Measurements from ENCODE around the gene UBE2H. TPM values are rescaled to one million over a fixed set of nuclear protein-coding genes. Genes with fewer than 3 reads are reported as not detected.

The UBE2H gene
- total and polyA plus RNA-seq, 10 donors = 13.5 to 98.0 (median 65.5) TPM

DNA sequence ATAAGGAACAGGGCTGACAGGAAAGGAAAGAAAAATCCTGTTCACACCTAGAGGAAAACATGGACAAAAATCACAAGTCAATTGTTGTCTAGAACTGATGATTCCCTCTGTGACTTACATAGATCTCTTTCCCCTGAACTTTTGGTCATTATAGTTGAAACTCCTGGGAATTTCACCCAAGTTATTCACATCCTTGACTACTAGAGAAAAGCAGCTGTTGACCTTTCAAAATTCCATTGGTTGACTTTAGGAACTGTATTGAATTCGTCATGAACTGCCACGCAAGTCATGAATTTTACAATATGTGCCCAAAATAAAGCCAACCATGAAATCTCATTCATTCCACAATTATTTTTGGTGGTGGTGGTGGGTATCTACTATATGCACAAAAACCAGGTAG lies 104.3 kb downstream of the UBE2H start:
- no peaks in the 10 kb centered on the region for H3K27me3 ChIP-seq (replicated peaks in 1 of 7)
- WGBS, 5 donors = 91 to 98% (median 92%) methylated on average over 2 of the region's 2 CpGs
- H3K4me3 ChIP-seq = no peak overlapping the region
- H3K4me1 ChIP-seq = peaks cover 4 to 76% (median 44%) of the 10 kb centered on the region in 6 donors
- no peaks in the 10 kb centered on the region for H3K9me3 ChIP-seq
- DNase-seq = no peak
- H3K36me3 ChIP-seq = peaks cover 0 to 4% (median 0%) of the 10 kb centered on the region in 6 donors
- H3K27ac ChIP-seq = no peak overlapping the region
- intact Hi-C loops (cut with DNase I; ENCODE audit: low total_unique reads) = no loop called here
- TF ChIP-seq POLR2A (IDR thresholded peaks at IDR 0.05) (no peak), POLR2AphosphoS5 (IDR thresholded peaks at IDR 0.05) (no peak)
- TF ChIP-seq, protein P1, sequence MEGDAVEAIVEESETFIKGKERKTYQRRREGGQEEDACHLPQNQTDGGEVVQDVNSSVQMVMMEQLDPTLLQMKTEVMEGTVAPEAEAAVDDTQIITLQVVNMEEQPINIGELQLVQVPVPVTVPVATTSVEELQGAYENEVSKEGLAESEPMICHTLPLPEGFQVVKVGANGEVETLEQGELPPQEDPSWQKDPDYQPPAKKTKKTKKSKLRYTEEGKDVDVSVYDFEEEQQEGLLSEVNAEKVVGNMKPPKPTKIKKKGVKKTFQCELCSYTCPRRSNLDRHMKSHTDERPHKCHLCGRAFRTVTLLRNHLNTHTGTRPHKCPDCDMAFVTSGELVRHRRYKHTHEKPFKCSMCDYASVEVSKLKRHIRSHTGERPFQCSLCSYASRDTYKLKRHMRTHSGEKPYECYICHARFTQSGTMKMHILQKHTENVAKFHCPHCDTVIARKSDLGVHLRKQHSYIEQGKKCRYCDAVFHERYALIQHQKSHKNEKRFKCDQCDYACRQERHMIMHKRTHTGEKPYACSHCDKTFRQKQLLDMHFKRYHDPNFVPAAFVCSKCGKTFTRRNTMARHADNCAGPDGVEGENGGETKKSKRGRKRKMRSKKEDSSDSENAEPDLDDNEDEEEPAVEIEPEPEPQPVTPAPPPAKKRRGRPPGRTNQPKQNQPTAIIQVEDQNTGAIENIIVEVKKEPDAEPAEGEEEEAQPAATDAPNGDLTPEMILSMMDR (IDR thresholded peaks at IDR 0.05 in 8 of 11, conservative IDR thresholded peaks at IDR 0.05 in 3 of 11) = no peak

DNA sequence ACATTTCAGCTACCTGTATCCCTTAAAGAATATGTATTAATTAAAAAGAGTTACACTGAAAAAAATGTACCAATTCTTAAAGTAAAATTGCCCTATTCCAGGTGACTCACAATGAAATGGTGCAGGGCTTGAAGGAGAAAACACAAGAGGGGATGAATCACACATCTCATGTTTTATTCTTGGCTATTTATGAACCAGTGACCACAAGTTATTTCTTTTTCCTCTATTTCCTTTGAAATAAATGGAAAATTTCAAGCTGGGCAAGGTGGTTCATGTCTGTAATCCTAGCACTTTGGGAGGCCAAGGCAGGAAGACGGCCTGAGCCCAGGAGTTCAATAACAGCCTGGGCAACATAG lies 106.8 kb downstream of the UBE2H start:
- WGBS, 5 donors = 89 to 100% (median 100%) methylated on average over 1 of the region's 1 CpG
- peaks cover 4 to 87% (median 51%) of the 10 kb centered on the region in 6 donors for H3K4me1 ChIP-seq

DNA sequence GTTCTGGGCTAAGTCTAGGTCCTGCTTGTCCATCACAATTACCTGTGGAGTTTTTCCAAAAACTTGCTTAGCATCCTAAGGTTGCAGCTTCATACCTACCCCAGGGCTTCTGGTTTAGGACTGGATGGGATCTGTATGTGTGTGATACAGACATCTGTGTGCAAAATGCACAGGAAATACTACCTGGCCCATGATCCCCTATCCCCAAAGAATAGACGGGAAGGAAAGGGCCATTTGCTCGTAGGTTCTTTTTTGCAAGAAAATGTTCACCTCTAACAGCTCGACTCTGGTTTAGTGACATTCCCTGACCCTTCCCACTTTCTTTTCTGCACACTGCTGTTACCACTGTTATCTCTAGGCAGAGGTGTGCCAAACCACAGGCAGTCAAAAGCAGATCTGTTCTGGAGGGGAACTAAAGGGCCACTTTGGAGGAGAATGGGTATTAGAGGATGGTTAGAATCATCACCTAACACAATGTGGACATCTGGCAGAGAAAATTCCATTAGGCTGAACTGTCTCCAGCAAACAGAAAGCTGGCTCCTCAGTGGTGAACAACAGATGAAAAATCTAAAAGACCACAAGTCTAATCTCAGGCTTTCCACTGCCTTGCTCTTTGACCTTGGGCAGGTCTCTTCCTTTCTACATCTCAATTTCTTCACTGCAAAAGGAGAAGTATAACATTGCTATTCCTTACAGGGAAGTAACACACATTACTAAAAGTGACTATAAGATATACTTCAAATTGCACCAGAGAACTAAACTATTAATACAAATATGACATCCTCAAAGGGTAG lies 107.4 kb downstream of the UBE2H start:
- Histone ChIP-seq H3K9me3 (no peaks in the 10 kb centered on the region), H3K27me3 (replicated peaks in 1 of 7) (no peaks in the 10 kb centered on the region), H3K36me3 (peaks cover 0 to 7% (median 0%) of the 10 kb centered on the region in 6 donors), H3K4me1 (peaks cover 4 to 87% (median 56%) of the 10 kb centered on the region in 6 donors), H3K4me3 (no peak overlapping the region), H3K27ac (peak overlapping the region in 7 of 8 donors; percentile 3 to 83 (median 77))
- intact Hi-C loops (cut with DNase I; ENCODE audit: low total_unique reads) = no loop called here
- WGBS, 5 donors = 74 to 91% (median 84%) methylated on average over 3 of the region's 3 CpGs
- DNase-seq = no peak
- no peak for TF ChIP-seq POLR2A (IDR thresholded peaks at IDR 0.05)
- TF ChIP-seq, protein P1 (IDR thresholded peaks at IDR 0.05 in 8 of 11, conservative IDR thresholded peaks at IDR 0.05 in 3 of 11) = no peak
- no peak for TF ChIP-seq POLR2AphosphoS5 (IDR thresholded peaks at IDR 0.05)

More for the DNA sequence above, 106.8 kb downstream of the UBE2H start:
- H3K27ac ChIP-seq = peak overlapping the region in 6 of 8 donors; percentile 26 to 83 (median 78)
- no peaks in the 10 kb centered on the region for H3K9me3 ChIP-seq
- TF ChIP-seq POLR2A (IDR thresholded peaks at IDR 0.05) (no peak), POLR2AphosphoS5 (IDR thresholded peaks at IDR 0.05) (no peak)
- TF ChIP-seq, protein P1 (IDR thresholded peaks at IDR 0.05 in 8 of 11, conservative IDR thresholded peaks at IDR 0.05 in 3 of 11) = no peak
- no peaks in the 10 kb centered on the region for H3K27me3 ChIP-seq (replicated peaks in 1 of 7)
- H3K4me3 ChIP-seq = no peak overlapping the region
- DNase-seq = no peak
- H3K36me3 ChIP-seq = peaks cover 0 to 7% (median 0%) of the 10 kb centered on the region in 6 donors
- intact Hi-C loops (cut with DNase I; ENCODE audit: low total_unique reads) = no loop called here

Measured in spleen (tissue), 11 donors.